ENCODE results near the gene CDAN1. TPM values are rescaled to one million over a fixed set of nuclear protein-coding genes. Genes with fewer than 3 reads are reported as not detected.

Gene CDAN1
- total and polyA plus RNA-seq, 10 of the 15 experiments (the other 5 are each of a cell fraction or from before 2014, with no cell fraction given) = 0.56 to 14.2 (median 6.7) TPM

DNA sequence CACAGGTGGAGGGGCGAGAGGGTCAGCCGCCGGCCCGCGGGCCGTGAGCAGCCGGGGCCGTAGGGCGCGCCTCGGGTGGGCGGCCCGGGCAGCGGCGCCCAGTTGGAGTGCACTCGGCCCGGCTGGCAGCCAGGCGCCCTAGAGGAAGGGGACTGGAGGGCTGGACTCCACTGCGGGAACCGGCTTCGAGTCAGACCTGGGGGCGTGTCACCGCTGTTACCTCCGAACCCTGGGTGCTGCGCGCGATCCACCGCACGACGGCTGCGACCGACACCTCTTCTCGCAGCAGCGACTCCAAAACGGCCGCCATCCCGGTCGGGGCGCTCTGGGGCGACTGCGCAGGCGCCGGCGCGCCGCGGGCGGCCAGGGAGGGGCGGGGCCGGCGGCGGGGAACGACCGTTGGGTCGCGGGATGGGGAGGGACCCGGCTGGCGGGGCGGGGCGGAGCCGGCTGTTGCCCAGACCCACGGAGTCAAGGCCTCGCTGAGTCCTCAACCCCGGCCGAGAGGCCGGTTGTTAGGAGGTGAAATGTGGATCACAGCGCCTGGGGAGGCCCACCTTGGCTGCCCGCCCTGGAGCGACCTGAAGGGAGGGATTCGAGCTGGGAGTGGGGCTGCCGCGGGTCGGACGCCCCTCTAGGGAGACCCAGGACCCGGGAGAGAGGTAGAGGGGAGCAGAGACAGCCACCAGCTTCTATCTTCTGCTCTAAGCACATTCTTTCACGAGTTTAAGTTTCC is at the start of gene CDAN1 (continued):
- TF ChIP-seq ZBTB33 (IDR thresholded peaks at IDR 0.05) = no peak
- TF ChIP-seq, protein P1, sequence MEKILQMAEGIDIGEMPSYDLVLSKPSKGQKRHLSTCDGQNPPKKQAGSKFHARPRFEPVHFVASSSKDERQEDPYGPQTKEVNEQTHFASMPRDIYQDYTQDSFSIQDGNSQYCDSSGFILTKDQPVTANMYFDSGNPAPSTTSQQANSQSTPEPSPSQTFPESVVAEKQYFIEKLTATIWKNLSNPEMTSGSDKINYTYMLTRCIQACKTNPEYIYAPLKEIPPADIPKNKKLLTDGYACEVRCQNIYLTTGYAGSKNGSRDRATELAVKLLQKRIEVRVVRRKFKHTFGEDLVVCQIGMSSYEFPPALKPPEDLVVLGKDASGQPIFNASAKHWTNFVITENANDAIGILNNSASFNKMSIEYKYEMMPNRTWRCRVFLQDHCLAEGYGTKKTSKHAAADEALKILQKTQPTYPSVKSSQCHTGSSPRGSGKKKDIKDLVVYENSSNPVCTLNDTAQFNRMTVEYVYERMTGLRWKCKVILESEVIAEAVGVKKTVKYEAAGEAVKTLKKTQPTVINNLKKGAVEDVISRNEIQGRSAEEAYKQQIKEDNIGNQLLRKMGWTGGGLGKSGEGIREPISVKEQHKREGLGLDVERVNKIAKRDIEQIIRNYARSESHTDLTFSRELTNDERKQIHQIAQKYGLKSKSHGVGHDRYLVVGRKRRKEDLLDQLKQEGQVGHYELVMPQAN (conservative IDR thresholded peaks at IDR 0.05) = peak; percentile 74
- TF ChIP-seq NR2F1 (conservative IDR thresholded peaks at IDR 0.05) = 0 out of 2 replicates have a peak, but pooled peaks have one; percentile 46
- peak; percentile 7 to 53; a peak in 1 of 4 replicates for TF ChIP-seq BHLHE40 (IDR thresholded peaks at IDR 0.05; ENCODE audit: borderline replicate concordance in 1 of 2, low read depth in 2 of 2, low read length in 1 of 2)
- TF ChIP-seq SIN3A (IDR thresholded peaks at IDR 0.05; ENCODE audit: low read depth, low read length) = peak; percentile 62; the same call in 1 of the 2 replicates
- 0 out of 2 replicates have a peak, but pooled peaks have one; percentile 23 for TF ChIP-seq POLR2AphosphoS5 (IDR thresholded peaks at IDR 0.05; ENCODE audit: low read length)
- peak; percentile 52; the same call in 1 of the 2 replicates for TF ChIP-seq ZNF207 (IDR thresholded peaks at IDR 0.05; ENCODE audit: borderline replicate concordance)
- TF ChIP-seq, protein P2, sequence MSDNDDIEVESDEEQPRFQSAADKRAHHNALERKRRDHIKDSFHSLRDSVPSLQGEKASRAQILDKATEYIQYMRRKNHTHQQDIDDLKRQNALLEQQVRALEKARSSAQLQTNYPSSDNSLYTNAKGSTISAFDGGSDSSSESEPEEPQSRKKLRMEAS (IDR thresholded peaks at IDR 0.05; ENCODE audit: low read depth, low read length) = 0 out of 2 replicates have a peak, but pooled peaks have one; percentile 32
- no peak for TF ChIP-seq YBX1 (IDR thresholded peaks at IDR 0.05)
- TF ChIP-seq SREBF2 (IDR thresholded peaks at IDR 0.05; ENCODE audit: low read length) = no peak
- peak; percentile 62; the same call in 1 of the 2 replicates for TF ChIP-seq TAF1 (IDR thresholded peaks at IDR 0.05; ENCODE audit: borderline replicate concordance, low read depth, low read length)
- peak; percentile 79 for TF ChIP-seq IKZF1 (conservative IDR thresholded peaks at IDR 0.05)

Measured in GM12878 (cell line).